KMS-11 (cell line): Measurements from ENCODE around the gene SUN5.

ENCODE experiments used
- H2AFZ ChIP-seq: fragments of 200-600 bp; sonication (generic); 2 replicates; pipeline ENCODE4 v1.6.1; 2016; ENCODE audit warnings: antibody characterized with exemption, mixed run types, low read depth
- H3K27ac ChIP-seq: fragments of 200-600 bp; sonication (generic); 2 replicates; pipeline ENCODE4 v1.6.1; 2016; ENCODE audit warnings: mild to moderate bottlenecking, mixed run types
- H3K27me3 ChIP-seq: fragments of 200-600 bp; sonication (generic); 2 replicates; pipeline ENCODE4 v1.6.1; 2017; ENCODE audit warnings: mild to moderate bottlenecking, low read depth, mixed run types, moderate library complexity; ENCODE audit not compliant: insufficient read depth
- H3K36me3 ChIP-seq: fragments of 200-600 bp; sonication (generic); 2 replicates; pipeline ENCODE4 v1.6.1; 2017; ENCODE audit warnings: mild to moderate bottlenecking, mixed run types; ENCODE audit not compliant: insufficient read depth
- H3K4me1 ChIP-seq: fragments of 200-600 bp; sonication (generic); 2 replicates; pipeline ENCODE4 v1.6.1; 2016; ENCODE audit warnings: mild to moderate bottlenecking, low read depth, mixed run types; ENCODE audit not compliant: poor library complexity, severe bottlenecking
- H3K4me2 ChIP-seq: fragments of 200-600 bp; sonication (generic); 2 replicates; pipeline ENCODE4 v1.7.0; 2016; ENCODE audit warnings: mild to moderate bottlenecking, mixed run types
- H3K4me3 ChIP-seq: fragments of 200-600 bp; sonication (generic); IDR thresholded peaks from 2 replicates; pipeline ENCODE4 v1.6.1; 2017; ENCODE audit warnings: low read depth, low read length, mixed read lengths; ENCODE audit not compliant: insufficient read depth
- H3K79me2 ChIP-seq: fragments of 200-600 bp; sonication (generic); 2 replicates; pipeline ENCODE4 v1.6.1; 2016; ENCODE audit warnings: low read depth, mixed run types; ENCODE audit not compliant: insufficient read depth
- H3K9ac ChIP-seq: fragments of 200-600 bp; sonication (generic); 2 replicates; pipeline ENCODE4 v1.6.1; 2016; ENCODE audit warnings: mild to moderate bottlenecking, mixed run types
- H4K20me1 ChIP-seq: fragments of 200-600 bp; sonication (generic); 2 replicates; pipeline ENCODE4 v1.6.1; 2016; ENCODE audit warnings: mild to moderate bottlenecking, mixed run types; ENCODE audit not compliant: insufficient read depth
- TF ChIP-seq, protein P1 (sequence below): fragments of 200-600 bp; sonication (generic); conservative IDR thresholded peaks from 2 replicates; pipeline ENCODE4 v1.6.1; 2017; ENCODE audit warnings: low read depth, mild to moderate bottlenecking, antibody characterized with exemption, low read length, moderate library complexity, mixed read lengths

Gene SUN5

DNA sequence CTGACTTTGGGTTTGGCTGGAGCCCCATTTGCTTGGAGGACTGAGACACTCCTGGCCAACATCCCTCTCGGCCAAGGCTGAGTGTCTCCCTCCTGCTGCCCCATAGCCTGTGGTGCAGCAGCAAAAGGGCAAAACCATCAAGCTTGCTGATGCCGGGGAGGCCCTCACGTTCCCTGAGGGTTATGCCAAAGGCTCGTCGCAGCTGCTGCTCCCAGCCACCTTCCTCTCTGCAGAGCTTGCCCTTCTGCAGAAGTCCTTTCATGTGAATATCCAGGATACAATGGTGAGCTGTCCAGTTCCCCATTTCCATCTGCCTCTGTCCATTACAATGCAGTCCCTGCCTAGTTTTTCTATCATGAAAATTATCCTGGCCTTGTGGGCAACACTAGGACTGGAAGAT, 33.2 kb upstream of the SUN5 start:
- Histone ChIP-seq H3K4me3 (no peak overlapping the region), H3K79me2 (no peaks in the 10 kb centered on the region), H3K9ac (no peak overlapping the region), H3K36me3 (no peaks in the 10 kb centered on the region), H2AFZ (no peak overlapping the region), H4K20me1 (no peaks in the 10 kb centered on the region), H3K27ac (no peak overlapping the region), H3K27me3 (no peaks in the 10 kb centered on the region; the same call in 1 of the 2 replicates), H3K4me2 (no peak overlapping the region), H3K4me1 (no peaks in the 10 kb centered on the region)
- TF ChIP-seq, protein P1, sequence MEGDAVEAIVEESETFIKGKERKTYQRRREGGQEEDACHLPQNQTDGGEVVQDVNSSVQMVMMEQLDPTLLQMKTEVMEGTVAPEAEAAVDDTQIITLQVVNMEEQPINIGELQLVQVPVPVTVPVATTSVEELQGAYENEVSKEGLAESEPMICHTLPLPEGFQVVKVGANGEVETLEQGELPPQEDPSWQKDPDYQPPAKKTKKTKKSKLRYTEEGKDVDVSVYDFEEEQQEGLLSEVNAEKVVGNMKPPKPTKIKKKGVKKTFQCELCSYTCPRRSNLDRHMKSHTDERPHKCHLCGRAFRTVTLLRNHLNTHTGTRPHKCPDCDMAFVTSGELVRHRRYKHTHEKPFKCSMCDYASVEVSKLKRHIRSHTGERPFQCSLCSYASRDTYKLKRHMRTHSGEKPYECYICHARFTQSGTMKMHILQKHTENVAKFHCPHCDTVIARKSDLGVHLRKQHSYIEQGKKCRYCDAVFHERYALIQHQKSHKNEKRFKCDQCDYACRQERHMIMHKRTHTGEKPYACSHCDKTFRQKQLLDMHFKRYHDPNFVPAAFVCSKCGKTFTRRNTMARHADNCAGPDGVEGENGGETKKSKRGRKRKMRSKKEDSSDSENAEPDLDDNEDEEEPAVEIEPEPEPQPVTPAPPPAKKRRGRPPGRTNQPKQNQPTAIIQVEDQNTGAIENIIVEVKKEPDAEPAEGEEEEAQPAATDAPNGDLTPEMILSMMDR = no peak

DNA sequence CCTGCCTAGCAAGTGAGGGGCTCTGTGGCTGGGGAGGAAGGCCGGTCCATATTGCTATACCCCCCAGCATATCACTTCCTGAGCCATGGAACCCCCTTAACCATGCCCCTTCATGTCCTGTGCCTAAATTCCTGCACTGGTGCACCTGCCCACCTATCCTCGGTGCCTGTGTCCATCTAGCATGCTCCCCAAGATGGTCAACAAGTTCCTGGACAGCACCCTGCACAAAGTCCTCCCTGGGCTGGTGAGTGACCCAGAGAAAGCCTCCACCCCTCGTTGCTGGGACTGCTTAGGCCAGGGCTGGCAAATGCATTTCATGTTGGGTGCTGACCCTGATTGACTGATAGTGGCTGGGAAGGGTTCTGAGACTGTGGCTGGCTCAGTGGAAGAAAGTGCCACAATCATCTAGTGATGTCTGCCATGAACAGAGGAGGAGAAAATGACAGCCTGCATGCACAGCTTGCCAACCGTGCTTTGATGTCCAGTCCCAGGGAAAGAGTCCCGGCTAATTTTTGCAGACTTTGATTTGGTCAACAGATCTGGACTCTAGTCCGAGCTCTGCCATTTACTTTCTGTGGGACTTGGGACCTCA, 30.8 kb upstream of the SUN5 start:
- Histone ChIP-seq H3K36me3 (no peaks in the 10 kb centered on the region), H3K27me3 (peaks cover 14% of the 10 kb centered on the region; the same call in 1 of the 2 replicates), H3K9ac (no peak overlapping the region), H3K4me3 (no peak overlapping the region), H2AFZ (no peak overlapping the region), H3K27ac (no peak overlapping the region), H3K4me2 (no peak overlapping the region), H4K20me1 (no peaks in the 10 kb centered on the region), H3K4me1 (no peaks in the 10 kb centered on the region), H3K79me2 (no peaks in the 10 kb centered on the region)
- TF ChIP-seq, protein P1 = no peak

DNA sequence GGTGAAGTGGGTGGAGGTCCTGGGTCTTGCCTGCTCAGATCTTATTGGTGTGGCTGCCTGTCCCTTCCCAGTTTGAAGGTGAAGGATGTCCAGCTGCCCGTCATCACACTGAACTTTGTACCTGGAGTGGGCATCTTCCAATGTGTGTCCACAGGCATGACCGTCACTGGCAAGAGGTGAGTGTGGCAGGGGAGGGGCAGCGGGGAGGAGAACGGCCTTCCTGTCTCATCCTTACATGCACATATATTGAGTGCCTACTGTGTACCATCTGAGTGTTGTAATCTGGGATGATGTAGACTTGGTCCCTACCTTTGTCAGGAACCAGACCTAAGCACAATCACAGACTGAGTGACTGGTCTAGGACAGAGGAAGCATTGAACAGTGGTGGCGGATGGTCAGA, 29.9 kb upstream of the SUN5 start:
- H4K20me1 ChIP-seq = no peaks in the 10 kb centered on the region
- H2AFZ ChIP-seq = no peak overlapping the region
- no peaks in the 10 kb centered on the region for H3K36me3 ChIP-seq
- H3K4me1 ChIP-seq = no peaks in the 10 kb centered on the region
- H3K27ac ChIP-seq = no peak overlapping the region
- peaks cover 14% of the 10 kb centered on the region; the same call in 1 of the 2 replicates for H3K27me3 ChIP-seq
- H3K4me3 ChIP-seq = no peak overlapping the region
- TF ChIP-seq, protein P1 = no peak
- no peak overlapping the region for H3K9ac ChIP-seq
- no peaks in the 10 kb centered on the region for H3K79me2 ChIP-seq
- no peak overlapping the region for H3K4me2 ChIP-seq

DNA sequence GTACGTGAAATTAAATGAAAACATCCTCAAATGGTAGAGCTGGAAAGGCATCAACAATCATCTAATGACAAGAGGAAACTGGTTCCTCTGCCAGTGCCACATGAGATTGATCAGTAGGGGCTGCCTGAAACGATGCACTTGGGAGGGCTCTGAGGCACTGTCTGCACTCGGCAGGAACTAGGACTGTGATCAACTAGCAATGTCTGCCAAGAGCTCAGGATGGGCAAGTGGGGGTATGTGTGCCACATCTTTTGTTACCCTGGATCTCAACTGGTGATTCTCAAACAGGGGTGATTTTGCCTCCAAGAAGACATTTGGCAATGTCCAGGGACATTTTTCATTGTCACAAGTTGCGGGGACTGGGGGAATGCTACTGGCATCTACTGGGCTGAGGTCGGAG, 29.1 kb upstream of the SUN5 start:
- Histone ChIP-seq H3K27ac (no peak overlapping the region), H4K20me1 (no peaks in the 10 kb centered on the region), H3K9ac (no peak overlapping the region), H3K36me3 (no peaks in the 10 kb centered on the region), H3K4me3 (no peak overlapping the region), H3K4me2 (no peak overlapping the region), H3K4me1 (no peaks in the 10 kb centered on the region), H3K27me3 (peaks cover 14% of the 10 kb centered on the region; the same call in 1 of the 2 replicates), H2AFZ (no peak overlapping the region), H3K79me2 (no peaks in the 10 kb centered on the region)
- TF ChIP-seq, protein P1 = no peak
